Measurements from ENCODE around the gene CDCA8. TPM values are rescaled to one million over a fixed set of nuclear protein-coding genes. Genes with fewer than 3 reads are reported as not detected.
A peak's percentile ranks its signal among the peaks of the same experiment; 100 is the strongest.
"Not testable (repeated sequence)": the region's sequence is repeated elsewhere in the genome, so short reads cannot be mapped to it uniquely, and the experiment has no call there.

The CDCA8 gene
- total RNA-seq, 2 donors from 2014 or later = 0.27 to 0.35 TPM

DNA sequence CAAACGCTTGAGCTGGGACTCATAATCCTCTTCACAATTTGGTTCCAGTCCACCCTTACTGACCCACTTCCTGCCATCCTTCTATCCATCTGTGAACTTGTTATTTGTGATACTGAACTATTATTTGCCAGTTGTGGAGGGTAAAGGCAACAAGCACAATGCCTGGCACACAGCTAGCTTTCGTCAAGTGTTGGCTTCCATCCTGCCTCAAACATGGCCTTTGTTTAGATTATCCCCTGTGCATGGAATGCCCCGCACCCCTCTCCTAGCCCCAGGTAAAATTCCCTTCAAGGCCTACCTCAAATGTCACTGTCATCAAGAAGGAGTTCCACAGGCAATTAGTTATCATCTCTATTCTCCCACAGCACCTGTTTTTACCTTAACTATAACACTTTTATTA is 11.4 kb upstream of the CDCA8 start:
- Histone ChIP-seq H3K36me3 (peaks cover 15% of the 10 kb centered on the region), H3K4me3 (no peak overlapping the region), H3K27ac (no peak overlapping the region), H3K27me3 (replicated peaks; ENCODE audit: insufficient read depth) (no peaks in the 10 kb centered on the region), H3K4me1 (ENCODE audit: control insufficient read depth in 1 of 2, low read depth in 2 of 2) (no peaks in the 10 kb centered on the region), H3K9me3 (no peaks in the 10 kb centered on the region)
- TF ChIP-seq, protein P1, sequence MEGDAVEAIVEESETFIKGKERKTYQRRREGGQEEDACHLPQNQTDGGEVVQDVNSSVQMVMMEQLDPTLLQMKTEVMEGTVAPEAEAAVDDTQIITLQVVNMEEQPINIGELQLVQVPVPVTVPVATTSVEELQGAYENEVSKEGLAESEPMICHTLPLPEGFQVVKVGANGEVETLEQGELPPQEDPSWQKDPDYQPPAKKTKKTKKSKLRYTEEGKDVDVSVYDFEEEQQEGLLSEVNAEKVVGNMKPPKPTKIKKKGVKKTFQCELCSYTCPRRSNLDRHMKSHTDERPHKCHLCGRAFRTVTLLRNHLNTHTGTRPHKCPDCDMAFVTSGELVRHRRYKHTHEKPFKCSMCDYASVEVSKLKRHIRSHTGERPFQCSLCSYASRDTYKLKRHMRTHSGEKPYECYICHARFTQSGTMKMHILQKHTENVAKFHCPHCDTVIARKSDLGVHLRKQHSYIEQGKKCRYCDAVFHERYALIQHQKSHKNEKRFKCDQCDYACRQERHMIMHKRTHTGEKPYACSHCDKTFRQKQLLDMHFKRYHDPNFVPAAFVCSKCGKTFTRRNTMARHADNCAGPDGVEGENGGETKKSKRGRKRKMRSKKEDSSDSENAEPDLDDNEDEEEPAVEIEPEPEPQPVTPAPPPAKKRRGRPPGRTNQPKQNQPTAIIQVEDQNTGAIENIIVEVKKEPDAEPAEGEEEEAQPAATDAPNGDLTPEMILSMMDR (IDR thresholded peaks at IDR 0.05) = no peak
- ATAC-seq (ENCODE audit: insufficient number of reproducible peaks, low FRiP score, low read depth) (no peak), DNase-seq (ENCODE audit: low spot score) (no peak)

DNA sequence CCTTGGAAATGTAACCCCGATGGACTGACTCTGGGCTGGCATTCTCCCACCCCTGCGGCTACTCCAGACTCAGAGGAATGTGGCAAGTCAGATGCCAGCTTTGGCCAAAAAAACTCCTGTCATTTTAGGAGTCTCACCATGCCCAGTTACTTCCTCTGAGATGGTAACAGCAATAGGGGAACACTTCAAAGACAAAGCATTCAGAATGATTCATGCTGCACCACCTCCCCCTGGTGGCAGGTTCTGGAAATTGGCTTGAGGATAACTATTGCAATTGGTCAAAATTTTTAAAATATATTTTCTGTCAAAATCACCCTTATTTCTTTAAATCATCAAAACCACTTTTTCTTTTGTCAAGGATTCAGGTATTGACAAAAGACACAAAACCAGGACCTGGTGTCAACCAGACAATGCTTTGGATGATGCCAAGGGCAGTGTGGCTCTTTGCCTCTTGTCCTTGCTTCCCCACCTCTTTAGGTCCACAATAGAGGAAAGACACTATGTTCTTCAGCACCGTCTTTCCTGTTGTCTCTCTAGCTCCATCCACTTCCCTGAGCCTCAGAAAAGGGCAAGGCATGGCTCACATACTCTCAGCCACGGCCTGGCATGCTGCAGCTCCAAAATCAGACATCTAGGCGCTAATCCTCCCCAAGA is 9.9 kb upstream of the CDCA8 start:
- DNase-seq (ENCODE audit: low spot score) = peak; percentile 18
- Histone ChIP-seq H3K4me3 (no peak overlapping the region), H3K4me1 (ENCODE audit: control insufficient read depth in 1 of 2, low read depth in 2 of 2) (no peaks in the 10 kb centered on the region), H3K9me3 (no peaks in the 10 kb centered on the region), H3K36me3 (peaks cover 21% of the 10 kb centered on the region), H3K27ac (peak overlapping the region in 1 of 2 donors; percentile 65), H3K27me3 (replicated peaks; ENCODE audit: insufficient read depth) (no peaks in the 10 kb centered on the region)
- ATAC-seq (ENCODE audit: insufficient number of reproducible peaks, low FRiP score, low read depth) = peak; percentile 47
- TF ChIP-seq, protein P1 (IDR thresholded peaks at IDR 0.05) = peak; percentile 95

- not testable (repeated sequence) for DNase-seq (ENCODE audit: low spot score); ATAC-seq (ENCODE audit: insufficient number of reproducible peaks, low FRiP score, low read depth); H3K4me1 ChIP-seq (ENCODE audit: control insufficient read depth in 1 of 2, low read depth in 2 of 2); H3K27ac ChIP-seq; H3K9me3 ChIP-seq; H3K27me3 ChIP-seq (replicated peaks; ENCODE audit: insufficient read depth); H3K4me3 ChIP-seq
- peaks cover 21% of the 10 kb centered on the region for H3K36me3 ChIP-seq
Observed at GRCh38 chr1:37684182-37684581, 8.1 kb upstream of the CDCA8 start.

DNA sequence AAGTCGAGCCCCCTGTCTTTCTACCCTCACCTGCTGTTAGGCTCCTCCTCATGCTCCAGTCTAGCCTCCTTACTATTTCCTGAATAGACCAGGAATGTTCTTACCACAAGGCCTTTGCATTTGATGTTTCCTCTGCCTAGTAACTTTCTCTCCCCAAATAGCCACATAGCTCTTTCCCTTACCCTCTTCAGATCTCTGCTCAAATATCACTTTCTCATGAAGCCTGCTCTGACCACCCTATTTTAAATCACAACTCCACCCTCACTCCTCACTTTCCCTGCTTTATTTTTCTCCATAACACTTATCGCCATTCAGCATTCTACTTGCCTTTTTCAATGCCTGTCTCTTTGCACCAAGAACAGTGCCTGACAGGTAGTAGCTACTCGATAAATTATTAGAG is 6.6 kb upstream of the CDCA8 start:
- H3K27ac ChIP-seq = no peak overlapping the region
- no peak for DNase-seq (ENCODE audit: low spot score)
- H3K27me3 ChIP-seq (replicated peaks; ENCODE audit: insufficient read depth) = no peaks in the 10 kb centered on the region
- H3K36me3 ChIP-seq = peaks cover 21% of the 10 kb centered on the region
- peaks cover 9 to 15% of the 10 kb centered on the region in 2 donors for H3K4me1 ChIP-seq (ENCODE audit: control insufficient read depth in 1 of 2, low read depth in 2 of 2)
- ATAC-seq (ENCODE audit: insufficient number of reproducible peaks, low FRiP score, low read depth) = no peak
- TF ChIP-seq, protein P1 (IDR thresholded peaks at IDR 0.05) = no peak
- H3K4me3 ChIP-seq = no peak overlapping the region
- no peaks in the 10 kb centered on the region for H3K9me3 ChIP-seq

GRCh38 chr1:37687764-37688163 is 4.6 kb upstream of the CDCA8 start:
- not testable (repeated sequence) for DNase-seq (ENCODE audit: low spot score); H3K4me3 ChIP-seq; H3K27ac ChIP-seq; H3K9me3 ChIP-seq; H3K27me3 ChIP-seq (replicated peaks; ENCODE audit: insufficient read depth); ATAC-seq (ENCODE audit: insufficient number of reproducible peaks, low FRiP score, low read depth)
- Histone ChIP-seq H3K4me1 (ENCODE audit: control insufficient read depth in 1 of 2, low read depth in 2 of 2) (peaks cover 16 to 26% of the 10 kb centered on the region in 2 donors), H3K36me3 (peaks cover 14% of the 10 kb centered on the region)

- Histone ChIP-seq H3K27me3 (replicated peaks; ENCODE audit: insufficient read depth) (no peaks in the 10 kb centered on the region), H3K9me3 (no peaks in the 10 kb centered on the region), H3K4me1 (ENCODE audit: control insufficient read depth in 1 of 2, low read depth in 2 of 2) (peaks cover 16 to 27% of the 10 kb centered on the region in 2 donors), H3K4me3 (peak overlapping the region; percentile 96), H3K27ac (no peak overlapping the region), H3K36me3 (peaks cover 10% of the 10 kb centered on the region)
- DNase-seq (ENCODE audit: low spot score) (no peak), ATAC-seq (ENCODE audit: insufficient number of reproducible peaks, low FRiP score, low read depth) (no peak)
- TF ChIP-seq, protein P1 (IDR thresholded peaks at IDR 0.05) = no peak
Observed at GRCh38 chr1:37688926-37689325, 3.4 kb upstream of the CDCA8 start.

Data from thoracic aorta (tissue), 2 donors.